OCI-LY1 (cell line): ENCODE measurements around the gene DLD.

Experiments used
- EZH2 ChIP-seq: fragments of 200-600 bp; sonication (generic), shearing (Covaris generic); IDR thresholded peaks from 2 replicates; pipeline ENCODE4 v1.8.0; 2017; ENCODE audit warnings: borderline replicate concordance, mixed run types, mild to moderate bottlenecking, antibody characterized with exemption, low read length, moderate library complexity, mixed read lengths
- TF ChIP-seq, protein P1 (sequence below): fragments of 200-600 bp; sonication (generic), shearing (Covaris generic); IDR thresholded peaks from 2 replicates; pipeline ENCODE4 v1.5.1; 2017; ENCODE audit warnings: mild to moderate bottlenecking, antibody characterized with exemption, low read length, moderate library complexity, mixed read lengths

DNA sequence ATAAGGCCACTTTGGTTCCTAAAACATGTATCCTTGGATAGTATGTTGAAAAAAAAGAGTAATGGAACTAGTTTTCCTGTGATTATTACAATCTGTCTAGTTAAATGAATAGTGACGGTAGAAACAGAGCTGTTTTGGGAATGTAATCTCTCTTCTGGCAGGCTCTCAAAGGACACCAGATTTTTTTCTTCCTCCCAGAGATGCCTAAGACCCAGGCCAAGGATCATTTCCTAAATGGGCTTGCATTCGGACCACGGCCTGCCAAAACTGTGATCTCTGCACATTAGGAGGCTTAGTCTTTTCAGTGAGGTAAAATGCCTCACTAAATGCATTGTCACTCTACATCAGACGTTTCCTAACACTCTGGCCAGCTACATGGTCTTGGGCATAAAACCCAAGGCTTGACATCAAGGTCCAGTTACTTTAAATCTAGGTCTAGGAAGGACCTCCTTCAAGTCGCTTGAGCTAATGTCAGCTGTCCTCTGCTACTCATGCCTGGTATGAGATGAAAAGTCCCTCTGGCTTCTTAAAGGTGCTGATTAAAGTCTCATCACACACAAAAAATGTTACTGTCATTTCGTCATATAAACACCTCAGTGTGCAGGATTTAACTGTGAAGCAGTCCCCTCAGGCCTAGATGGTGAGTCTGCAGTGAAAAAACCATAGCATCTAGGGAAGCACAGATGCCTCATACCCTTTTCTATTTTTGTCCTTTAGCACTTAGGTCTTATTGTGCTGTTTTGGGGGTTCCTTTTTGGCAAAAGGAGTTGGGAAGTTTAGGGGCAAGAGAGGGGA, 47.7 kb downstream of the DLD start:
- TF ChIP-seq, protein P1, sequence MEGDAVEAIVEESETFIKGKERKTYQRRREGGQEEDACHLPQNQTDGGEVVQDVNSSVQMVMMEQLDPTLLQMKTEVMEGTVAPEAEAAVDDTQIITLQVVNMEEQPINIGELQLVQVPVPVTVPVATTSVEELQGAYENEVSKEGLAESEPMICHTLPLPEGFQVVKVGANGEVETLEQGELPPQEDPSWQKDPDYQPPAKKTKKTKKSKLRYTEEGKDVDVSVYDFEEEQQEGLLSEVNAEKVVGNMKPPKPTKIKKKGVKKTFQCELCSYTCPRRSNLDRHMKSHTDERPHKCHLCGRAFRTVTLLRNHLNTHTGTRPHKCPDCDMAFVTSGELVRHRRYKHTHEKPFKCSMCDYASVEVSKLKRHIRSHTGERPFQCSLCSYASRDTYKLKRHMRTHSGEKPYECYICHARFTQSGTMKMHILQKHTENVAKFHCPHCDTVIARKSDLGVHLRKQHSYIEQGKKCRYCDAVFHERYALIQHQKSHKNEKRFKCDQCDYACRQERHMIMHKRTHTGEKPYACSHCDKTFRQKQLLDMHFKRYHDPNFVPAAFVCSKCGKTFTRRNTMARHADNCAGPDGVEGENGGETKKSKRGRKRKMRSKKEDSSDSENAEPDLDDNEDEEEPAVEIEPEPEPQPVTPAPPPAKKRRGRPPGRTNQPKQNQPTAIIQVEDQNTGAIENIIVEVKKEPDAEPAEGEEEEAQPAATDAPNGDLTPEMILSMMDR = no peak
- TF ChIP-seq EZH2 = no peak
